K562 (cell line): ENCODE data around the gene PRR14. TPM values are rescaled to one million over a fixed set of nuclear protein-coding genes. Genes with fewer than 3 reads are reported as not detected.

Source experiments
- CBFA2T2 ChIP-seq: fragments of 450-650 bp; conservative IDR thresholded peaks from 2 replicates; pipeline ENCODE4 v1.6.1; 2017; ENCODE audit warnings: mild to moderate bottlenecking
- DIDO1 ChIP-seq: fragments of 450-650 bp; IDR thresholded peaks from 2 replicates; pipeline ENCODE4 v1.6.1; 2016; ENCODE audit warnings: low read depth, missing biosample characterization, missing genetic modification characterization
- FOXJ2 ChIP-seq: fragments of 200-800 bp; sonication (Bioruptor generic); IDR thresholded peaks from 2 replicates; pipeline ENCODE4 v1.6.1; 2016; ENCODE audit warnings: missing genetic modification characterization, missing compliant biosample characterization
- HMG20A ChIP-seq: fragments of 450-650 bp; formaldehyde crosslinking; conservative IDR thresholded peaks from 2 replicates; pipeline ENCODE4 v1.4.0; 2020; ENCODE audit warnings: mild to moderate bottlenecking, mixed read lengths
- ILF3 ChIP-seq: fragments of 450-650 bp; IDR thresholded peaks from 2 replicates; pipeline ENCODE4 v1.6.1; 2018; ENCODE audit warnings: antibody characterized with exemption, mild to moderate bottlenecking, moderate library complexity, borderline replicate concordance
- KDM5B ChIP-seq: fragments of 200-600 bp; sonication (generic); IDR thresholded peaks from 2 replicates; pipeline ENCODE4 v1.6.1; 2012; ENCODE audit warnings: low read depth, mild to moderate bottlenecking, moderate library complexity, low read length, control low read depth, inconsistent platforms; ENCODE audit not compliant: insufficient replicate concordance
- MED1 ChIP-seq: sonication (generic); formaldehyde crosslinking; IDR thresholded peaks from 2 replicates; pipeline ENCODE4 v1.8.1; 2023; ENCODE audit warnings: missing genetic modification reagents, borderline replicate concordance
- NCOR1 ChIP-seq: fragments of 450-650 bp; IDR thresholded peaks from 2 replicates; pipeline ENCODE4 v1.6.1; 2016; ENCODE audit warnings: mild to moderate bottlenecking, moderate library complexity
- NKRF ChIP-seq: fragments of 450-650 bp; IDR thresholded peaks from 2 replicates; pipeline ENCODE4 v1.6.1; 2016; ENCODE audit warnings: borderline replicate concordance
- NONO ChIP-seq, 2 experiments: fragments of 200-400 bp in 1 of 2; fragments of 450-650 bp in 1 of 2; formaldehyde crosslinking in 1 of 2; IDR thresholded peaks; 2 replicates each; pipeline ENCODE4 v1.6.1; 2017; ENCODE audit warnings: low read depth in 2 of 2, mild to moderate bottlenecking in 2 of 2, moderate library complexity in 2 of 2, low read length in 1 of 2
- RBFOX2 ChIP-seq: fragments of 200-400 bp; formaldehyde crosslinking; IDR thresholded peaks from 2 replicates; pipeline ENCODE4 v1.6.1; 2017; ENCODE audit warnings: low read depth, mild to moderate bottlenecking, low read length, moderate library complexity
- TEAD1 ChIP-seq, 2 experiments: fragments of 450-650 bp in 1 of 2; sonication (generic) in 1 of 2; formaldehyde crosslinking; IDR thresholded peaks; 2 replicates each; pipeline versions ENCODE4 v1.4.0 to v1.8.0; 2020 to 2022; ENCODE audit warnings: mild to moderate bottlenecking in 2 of 2, missing genetic modification reagents in 1 of 2
- THAP7 ChIP-seq: fragments of 250-450 bp; sonication (Bioruptor Pico); IDR thresholded peaks from 2 replicates; pipeline ENCODE4 v1.5.0; 2021
- ZBTB1 ChIP-seq: sonication (generic); formaldehyde crosslinking; IDR thresholded peaks from 2 replicates; pipeline ENCODE4 v1.8.1; 2023; ENCODE audit warnings: missing genetic modification reagents, low read depth, mild to moderate bottlenecking, borderline replicate concordance
- ZC3H8 ChIP-seq: fragments of 450-650 bp; IDR thresholded peaks from 2 replicates; pipeline ENCODE4 v1.6.1; 2017
- ZNF134 ChIP-seq: fragments of 250-450 bp; sonication (Bioruptor Pico); conservative IDR thresholded peaks from 2 replicates; pipeline ENCODE4 v1.4.0; 2020
- ZNF449 ChIP-seq: fragments of 250-450 bp; sonication (Bioruptor Pico); IDR thresholded peaks from 2 replicates; pipeline ENCODE4 v1.8.0; 2022; ENCODE audit warnings: moderate library complexity, mild to moderate bottlenecking, inconsistent platforms
- ZZZ3 ChIP-seq: fragments of 450-650 bp; IDR thresholded peaks from 2 replicates; pipeline ENCODE4 v1.6.1; 2016; ENCODE audit warnings: antibody characterized with exemption, mild to moderate bottlenecking, moderate library complexity
- polyA plus RNA-seq, 8 experiments: library from polyadenylated mRNA; depleted of rRNA in 4 of 8; stranded (reverse) in 5 of 8; unstranded in 3 of 8; fragments of >200 nt; fragmentation: Nextera tagmentation in 2 of 8; fragmentation: Illumina TruSeq in 1 of 8; extraction: Ambion mirVana in 2 of 8; extraction: Trizol in 1 of 8; gene quantifications; 2 replicates each; pipeline versions ENCODE4 v1.2.1 to v1.2.3, GENCODE V29; 2011 to 2014; ENCODE audit warnings: inconsistent platforms in 1 of 8, missing spikeins in 1 of 8
- total RNA-seq, 7 experiments: library from RNA; depleted of rRNA in 6 of 7; stranded (reverse); fragments of >200 nt in 6 of 7; fragmentation: Illumina TruSeq in 2 of 7; extraction: Trizol in 2 of 7; gene quantifications; 2 replicates each; pipeline versions ENCODE4 v1.2.1 to v1.2.3, GENCODE V29; 2011 to 2021; ENCODE audit warnings: low replicate concordance in 1 of 7

PRR14 gene
- total and polyA plus RNA-seq, 9 of the 15 experiments (the other 6 are each of a cell fraction or from before 2014, with no cell fraction given) = 2.2 to 63.1 (median 11.5) TPM

- TF ChIP-seq HMG20A (CRISPR knock-in tag) (no peak), ZNF449 (no peak), CBFA2T2 (no peak), KDM5B (peak; percentile 7), FOXJ2 (tag) (0 out of 2 replicates have a peak, but pooled peaks have one; percentile 64), ZBTB1 (CRISPR knock-in tag) (peak; percentile 26; the same call in 1 of the 2 replicates), MED1 (0 out of 2 replicates have a peak, but pooled peaks have one; percentile 90), RBFOX2 (peak; percentile 88), THAP7 (CRISPR knock-in tag) (peak; percentile 64; the same call in 1 of the 2 replicates), ZC3H8 (no peak), DIDO1 (tag) (0 out of 2 replicates have a peak, but pooled peaks have one; percentile 46), TEAD1 (CRISPR knock-in tag; IDR thresholded peaks at IDR 0.05) (peak; percentile 4 to 18; a peak in 2 of 4 replicates), NONO (IDR thresholded peaks at IDR 0.05; ENCODE audit: low read depth in 2 of 2, low read length in 1 of 2) (peak in 1 of 2 experiments; percentile 50; a peak in 1 of 4 replicates), ILF3 (no peak), NCOR1 (peak; percentile 74), NKRF (peak; percentile 88; the same call in 1 of the 2 replicates), ZZZ3 (no peak), ZNF134 (CRISPR knock-in tag) (no peak)
Measured at GRCh38 chr16:30698816-30699614, 48.3 kb downstream of the PRR14 start, which contains the start of gene SRCAP (continued).
